Stomach (tissue), 4 donors: ENCODE results near the gene ATP6AP2.

Source experiments
- CTCF ChIP-seq, 7 experiments: fragments of 450-650 bp in 4 of 7; fragments of 200-600 bp in 3 of 7; sonication (generic) in 3 of 7; IDR thresholded peaks; one replicate each; pipeline ENCODE4 v1.5.1; 2016 to 2019; ENCODE audit warnings: antibody characterized with exemption in 7 of 7, control low read depth in 2 of 7, mild to moderate bottlenecking in 1 of 7
- EP300 ChIP-seq: sonication (generic); formaldehyde crosslinking; IDR thresholded peaks from one replicate; pipeline ENCODE4 v1.6.1; 2017; ENCODE audit warnings: antibody characterized with exemption
- POLR2A ChIP-seq, 4 donors: fragments of 450-650 bp; IDR thresholded peaks; one replicate each; pipeline ENCODE4 v1.6.1; 2016; ENCODE audit warnings: antibody characterized with exemption in 4 of 4, control low read depth in 2 of 4, mild to moderate bottlenecking in 1 of 4, moderate library complexity in 1 of 4

- TF ChIP-seq POLR2A (IDR thresholded peaks at IDR 0.05) (no peak), CTCF (IDR thresholded peaks at IDR 0.05) (no peak), EP300 (no peak)
Observed at GRCh38 chrX:40617566-40617965, 36.8 kb downstream of the ATP6AP2 start.
